ENCODE measurements around the gene FXYD2.

DNA sequence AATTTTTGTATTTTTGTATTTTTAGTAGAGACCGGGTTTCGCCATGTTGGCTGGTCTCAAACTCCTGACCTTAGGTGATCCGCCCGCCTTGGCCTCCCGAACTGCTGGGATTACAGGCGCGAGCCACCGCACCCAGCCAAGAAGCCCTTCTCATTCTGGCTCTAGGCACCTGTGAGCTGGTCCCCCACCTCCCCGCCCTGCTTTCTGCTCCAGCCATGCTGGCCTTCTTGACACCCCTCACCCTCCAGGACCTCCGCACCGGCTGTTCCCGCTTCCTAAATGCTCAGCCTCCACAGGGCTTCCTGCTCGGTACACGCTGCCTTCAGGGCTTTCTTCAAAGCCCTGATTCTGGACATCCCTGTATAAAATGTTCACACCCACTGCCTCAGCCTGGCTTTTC lies 5.5 kb upstream of the FXYD2 start:
- TF ChIP-seq, protein P1, sequence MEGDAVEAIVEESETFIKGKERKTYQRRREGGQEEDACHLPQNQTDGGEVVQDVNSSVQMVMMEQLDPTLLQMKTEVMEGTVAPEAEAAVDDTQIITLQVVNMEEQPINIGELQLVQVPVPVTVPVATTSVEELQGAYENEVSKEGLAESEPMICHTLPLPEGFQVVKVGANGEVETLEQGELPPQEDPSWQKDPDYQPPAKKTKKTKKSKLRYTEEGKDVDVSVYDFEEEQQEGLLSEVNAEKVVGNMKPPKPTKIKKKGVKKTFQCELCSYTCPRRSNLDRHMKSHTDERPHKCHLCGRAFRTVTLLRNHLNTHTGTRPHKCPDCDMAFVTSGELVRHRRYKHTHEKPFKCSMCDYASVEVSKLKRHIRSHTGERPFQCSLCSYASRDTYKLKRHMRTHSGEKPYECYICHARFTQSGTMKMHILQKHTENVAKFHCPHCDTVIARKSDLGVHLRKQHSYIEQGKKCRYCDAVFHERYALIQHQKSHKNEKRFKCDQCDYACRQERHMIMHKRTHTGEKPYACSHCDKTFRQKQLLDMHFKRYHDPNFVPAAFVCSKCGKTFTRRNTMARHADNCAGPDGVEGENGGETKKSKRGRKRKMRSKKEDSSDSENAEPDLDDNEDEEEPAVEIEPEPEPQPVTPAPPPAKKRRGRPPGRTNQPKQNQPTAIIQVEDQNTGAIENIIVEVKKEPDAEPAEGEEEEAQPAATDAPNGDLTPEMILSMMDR (conservative IDR thresholded peaks at IDR 0.05; ENCODE audit: low read depth, low read length): no peak
- TF ChIP-seq FOS (IDR thresholded peaks at IDR 0.05; ENCODE audit: low read depth, low read length): no peak

All from IMR-90 (cell line).